GM12864 (cell line): Measurements from ENCODE around the gene KCNMA1.

ENCODE experiments used
- DNase-seq: peaks from one replicate; pipeline ENCODE4 v3.0.0-alpha.2; 2011; ENCODE audit warnings: low read depth
- H3K4me3 ChIP-seq: 2 replicates; pipeline ENCODE4 v1.5.1; 2011; ENCODE audit warnings: mild to moderate bottlenecking, low read depth, low read length, control low read depth
- CTCF ChIP-seq: IDR thresholded peaks from 2 replicates; pipeline ENCODE4 v1.5.1; 2011; ENCODE audit warnings: low read depth, mild to moderate bottlenecking, moderate library complexity, low read length, control low read depth, inconsistent platforms; ENCODE audit errors: missing control alignments

Gene KCNMA1

GRCh38 chr10:77037735-77038403, 599.7 kb downstream of the KCNMA1 start:
- DNase-seq = no peak
- no peak for TF ChIP-seq CTCF
- H3K4me3 ChIP-seq = no peak overlapping the region

- no peak overlapping the region for H3K4me3 ChIP-seq
- no peak for DNase-seq
- peak; percentile 67 for TF ChIP-seq CTCF
These were observed 600.4 kb downstream of the KCNMA1 start for GRCh38 chr10:77036993-77037734.

GRCh38 chr10:77036276-77036675, 601.3 kb downstream of the KCNMA1 start:
- TF ChIP-seq CTCF = no peak
- H3K4me3 ChIP-seq = no peak overlapping the region
- no peak for DNase-seq

- DNase-seq = no peak
- no peak for TF ChIP-seq CTCF
- no peak overlapping the region for H3K4me3 ChIP-seq
These were observed 602.8 kb downstream of the KCNMA1 start for GRCh38 chr10:77034795-77035194.

GRCh38 chr10:77034240-77034639, 603.4 kb downstream of the KCNMA1 start:
- no peak overlapping the region for H3K4me3 ChIP-seq
- no peak for TF ChIP-seq CTCF
- no peak for DNase-seq

- no peak for TF ChIP-seq CTCF
- no peak overlapping the region for H3K4me3 ChIP-seq
- DNase-seq = no peak
These were observed 605.4 kb downstream of the KCNMA1 start for GRCh38 chr10:77032188-77032570.
